22Rv1 (cell line): ENCODE results near the gene ITGB3.

ENCODE experiments used
- ZFX ChIP-seq: fragments of 450-650 bp; IDR thresholded peaks from 2 replicates; pipeline ENCODE4 v1.6.1; 2017; ENCODE audit warnings: antibody characterized with exemption, borderline replicate concordance
- TF ChIP-seq, protein P1 (sequence below): fragments of 450-650 bp; IDR thresholded peaks from 2 replicates; pipeline ENCODE4 v1.5.1; 2017; ENCODE audit warnings: mild to moderate bottlenecking

DNA sequence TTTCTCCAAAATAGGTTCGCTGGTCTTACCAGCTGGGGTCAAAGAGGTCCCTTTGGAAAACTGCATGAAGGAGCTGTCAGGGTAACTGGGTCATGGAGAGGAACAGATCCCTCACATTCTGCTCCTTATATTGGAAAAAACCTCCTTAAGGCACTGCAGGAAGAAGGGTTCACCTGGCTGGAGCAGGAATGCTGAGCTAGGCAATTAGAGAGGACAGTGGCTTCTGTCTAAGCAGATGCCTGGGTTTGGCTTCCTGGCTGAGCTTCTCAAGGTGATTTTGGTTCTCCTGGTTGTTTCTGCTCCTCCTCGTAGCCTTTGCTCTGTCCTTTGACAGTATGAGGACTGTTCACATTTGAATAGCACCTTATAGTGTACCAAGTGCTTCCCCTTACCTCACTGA, 19.6 kb downstream of the ITGB3 start:
- TF ChIP-seq, protein P1, sequence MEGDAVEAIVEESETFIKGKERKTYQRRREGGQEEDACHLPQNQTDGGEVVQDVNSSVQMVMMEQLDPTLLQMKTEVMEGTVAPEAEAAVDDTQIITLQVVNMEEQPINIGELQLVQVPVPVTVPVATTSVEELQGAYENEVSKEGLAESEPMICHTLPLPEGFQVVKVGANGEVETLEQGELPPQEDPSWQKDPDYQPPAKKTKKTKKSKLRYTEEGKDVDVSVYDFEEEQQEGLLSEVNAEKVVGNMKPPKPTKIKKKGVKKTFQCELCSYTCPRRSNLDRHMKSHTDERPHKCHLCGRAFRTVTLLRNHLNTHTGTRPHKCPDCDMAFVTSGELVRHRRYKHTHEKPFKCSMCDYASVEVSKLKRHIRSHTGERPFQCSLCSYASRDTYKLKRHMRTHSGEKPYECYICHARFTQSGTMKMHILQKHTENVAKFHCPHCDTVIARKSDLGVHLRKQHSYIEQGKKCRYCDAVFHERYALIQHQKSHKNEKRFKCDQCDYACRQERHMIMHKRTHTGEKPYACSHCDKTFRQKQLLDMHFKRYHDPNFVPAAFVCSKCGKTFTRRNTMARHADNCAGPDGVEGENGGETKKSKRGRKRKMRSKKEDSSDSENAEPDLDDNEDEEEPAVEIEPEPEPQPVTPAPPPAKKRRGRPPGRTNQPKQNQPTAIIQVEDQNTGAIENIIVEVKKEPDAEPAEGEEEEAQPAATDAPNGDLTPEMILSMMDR, result no peak
- no peak for TF ChIP-seq ZFX
